ENCODE results near the gene EEPD1.

EEPD1 gene

DNA sequence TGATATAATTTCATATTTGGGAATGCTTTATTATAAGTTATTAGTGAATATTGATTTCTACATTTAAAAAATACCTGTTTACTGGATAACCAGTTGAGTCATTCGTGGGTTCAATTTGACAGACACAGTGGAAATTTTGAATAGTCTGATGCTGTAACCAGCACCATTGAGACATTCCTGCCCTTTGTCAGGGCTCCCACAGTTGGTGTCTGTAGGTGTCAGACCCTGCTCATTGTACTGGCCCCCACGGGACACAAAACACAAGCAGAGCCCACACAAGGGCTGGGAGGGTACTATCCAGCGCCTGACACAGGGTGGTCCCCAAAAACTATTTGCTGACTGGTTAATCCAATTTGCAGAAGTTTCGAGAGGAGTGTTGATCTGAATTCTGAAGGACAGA is 35.9 kb downstream of the EEPD1 start:
- DNase-seq (ENCODE audit: low read depth in 1 of 2, low spot score in 1 of 2), result no peak

DNA sequence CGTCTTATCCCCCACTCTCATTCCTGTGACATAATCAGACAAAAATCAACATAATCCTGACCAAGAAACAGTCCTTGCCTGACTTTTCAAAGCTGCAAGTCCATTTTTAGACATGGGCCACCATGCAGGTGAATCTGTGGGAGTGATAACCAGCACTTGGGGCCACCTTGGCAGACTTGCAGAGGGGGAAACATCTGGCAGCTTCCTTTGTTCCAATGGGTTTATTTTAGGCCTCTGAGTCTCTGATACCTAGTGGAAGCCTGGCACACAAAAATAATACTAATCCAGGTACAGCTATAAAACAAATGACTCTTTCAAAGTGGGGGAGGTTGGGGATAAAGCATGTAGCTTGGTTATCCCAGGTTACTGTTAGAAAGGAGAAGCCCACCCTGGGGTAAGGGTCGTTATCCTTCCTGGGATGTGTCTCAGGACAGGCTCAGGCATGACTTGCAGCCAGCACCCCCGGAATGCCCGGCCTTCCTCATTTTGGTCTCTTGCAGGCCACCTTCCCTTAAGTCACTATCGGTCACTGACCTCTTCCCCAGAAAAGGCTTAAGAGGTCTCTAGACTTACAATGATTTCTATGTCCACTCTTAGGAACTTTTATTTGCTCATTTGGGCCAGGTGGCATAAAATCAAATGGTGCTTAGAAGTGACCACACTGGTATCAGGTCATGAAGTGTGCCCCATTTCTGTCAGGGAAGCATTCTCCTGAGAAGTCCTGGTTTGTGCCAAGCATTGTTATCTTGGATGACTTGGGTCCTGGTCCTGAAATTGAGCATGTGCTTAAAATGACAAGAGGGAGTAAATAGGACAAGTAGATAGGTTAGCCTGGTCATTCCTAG is 37.6 kb downstream of the EEPD1 start:
- no peak for DNase-seq (ENCODE audit: low read depth in 1 of 2, low spot score in 1 of 2)

DNA sequence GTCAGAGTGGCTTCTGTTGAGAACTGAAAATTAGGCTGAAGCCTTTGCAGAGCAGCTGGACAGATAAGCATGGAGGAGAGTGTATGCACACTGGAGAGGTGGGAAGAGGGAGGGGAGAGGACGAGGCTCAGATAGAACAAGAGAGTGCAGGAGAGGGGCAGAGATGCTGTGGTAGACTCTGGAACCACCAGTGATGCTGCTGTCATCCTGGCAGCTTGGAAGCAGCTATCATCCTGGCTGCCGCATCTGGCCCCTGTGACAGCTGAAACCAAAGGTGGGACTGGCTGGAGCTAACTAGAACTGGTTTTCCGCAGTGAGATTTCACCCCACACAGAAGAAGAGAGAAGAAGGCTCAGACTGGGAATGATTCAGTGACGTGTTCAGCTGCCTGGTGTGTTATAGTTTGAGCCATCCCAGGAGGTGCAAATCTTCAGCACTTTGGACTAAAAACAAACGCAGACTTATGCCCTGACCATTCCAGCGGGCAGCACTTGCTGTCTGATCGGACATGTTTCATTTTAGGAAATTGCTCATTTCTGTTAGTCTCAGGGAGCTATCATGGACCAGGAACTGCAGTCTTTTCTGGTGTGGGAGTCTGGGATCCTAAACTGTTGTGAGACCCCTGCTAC is 38.4 kb downstream of the EEPD1 start:
- no peak for DNase-seq (ENCODE audit: low read depth in 1 of 2, low spot score in 1 of 2)

DNA sequence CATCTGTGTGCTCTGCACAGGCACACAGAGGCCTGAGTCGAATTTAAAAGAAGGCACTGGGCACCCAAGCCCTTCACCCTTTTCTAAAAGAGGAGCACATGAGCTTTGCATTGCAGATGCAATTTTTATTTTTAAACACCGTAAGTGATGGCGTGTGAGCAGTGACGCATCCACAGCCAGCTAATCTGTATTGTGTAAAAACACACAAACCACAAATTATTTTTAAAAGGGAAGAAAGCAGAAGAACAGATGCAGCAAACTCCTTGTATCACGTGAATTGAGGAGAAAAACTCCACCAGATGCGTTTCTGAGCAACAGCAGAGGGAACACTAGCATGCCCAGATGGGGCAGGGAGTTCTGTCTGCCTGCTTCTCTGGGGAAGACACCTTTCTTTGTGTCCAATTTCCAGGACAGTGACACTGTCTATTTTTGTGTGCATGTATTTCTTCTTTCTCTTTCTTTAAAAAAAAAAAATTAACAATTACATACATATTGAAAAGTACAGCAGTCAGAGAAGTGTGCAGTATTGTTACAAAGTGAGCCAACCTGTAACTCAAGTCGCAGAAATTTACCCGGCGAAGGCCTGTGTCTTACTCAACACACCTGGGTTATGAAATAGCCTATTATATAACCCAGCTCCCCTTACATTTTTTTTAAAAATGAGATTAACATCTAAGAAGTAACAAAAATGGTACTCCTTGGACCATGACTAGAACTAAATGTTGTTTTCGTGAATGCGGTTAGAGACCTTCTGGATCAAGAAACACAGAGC is 39.2 kb downstream of the EEPD1 start:
- DNase-seq (ENCODE audit: low read depth in 1 of 2, low spot score in 1 of 2), result no peak

DNA sequence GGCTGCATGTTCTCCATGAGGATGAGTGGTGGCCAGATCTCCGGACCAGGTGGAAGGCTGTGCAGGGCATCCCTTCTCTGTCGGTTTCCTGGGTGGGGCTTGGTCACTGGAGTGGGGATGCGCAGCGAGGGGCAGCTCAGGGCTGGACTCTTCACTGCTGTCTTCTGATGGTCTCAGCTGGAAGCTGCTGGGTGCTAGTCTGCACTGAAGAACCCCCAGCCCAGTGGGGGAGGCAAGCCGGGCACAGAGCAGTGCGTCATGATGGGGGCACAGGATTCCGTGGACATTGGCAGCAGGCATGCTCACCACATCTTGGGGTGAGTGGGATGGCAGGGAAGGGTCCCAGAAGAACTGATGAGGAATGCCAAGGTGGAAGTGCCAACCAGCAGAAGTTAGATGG is 39.8 kb downstream of the EEPD1 start:
- DNase-seq (ENCODE audit: low read depth in 1 of 2, low spot score in 1 of 2), result no peak

DNA sequence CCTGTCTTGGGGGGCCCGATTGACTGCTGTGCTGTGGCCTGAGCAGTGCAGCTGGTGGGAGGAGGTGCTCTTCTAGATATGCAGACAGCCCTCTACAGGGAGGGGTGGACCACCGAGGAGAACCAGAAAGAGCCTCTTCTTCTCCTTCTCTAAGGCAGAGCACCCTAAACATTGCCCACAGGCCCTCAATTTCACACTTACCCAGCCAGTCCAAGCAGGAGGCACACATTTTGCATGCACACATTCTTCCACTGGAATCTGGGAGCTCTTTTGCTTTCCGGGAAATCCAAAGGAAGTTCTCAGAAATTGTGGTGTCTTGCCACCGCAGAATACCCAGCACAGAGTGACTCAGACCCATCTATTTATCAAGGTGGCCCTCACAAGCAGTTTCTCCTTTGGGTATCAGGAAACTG is 45.8 kb downstream of the EEPD1 start:
- DNase-seq (ENCODE audit: low read depth in 1 of 2, low spot score in 1 of 2), result no peak

DNA sequence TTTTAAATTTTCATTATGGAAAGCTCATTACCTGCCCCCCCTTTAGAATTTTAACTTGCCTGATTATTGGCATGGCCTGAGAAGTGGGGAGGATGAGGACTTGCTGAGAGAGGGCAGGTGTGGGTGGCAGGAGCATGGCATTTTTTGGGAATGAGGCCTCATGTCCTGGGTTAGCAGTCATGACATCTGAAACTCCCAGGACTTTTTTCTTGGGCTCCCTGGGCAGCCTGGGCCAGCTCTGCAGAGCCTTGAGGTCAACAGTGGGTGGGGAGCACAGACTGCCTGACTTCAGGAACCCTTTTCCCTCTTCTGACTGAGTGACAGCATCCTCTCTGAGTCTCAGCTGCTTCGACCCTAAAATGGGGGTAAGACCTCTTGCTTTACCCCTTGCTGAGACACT is 46.3 kb downstream of the EEPD1 start:
- DNase-seq (ENCODE audit: low read depth in 1 of 2, low spot score in 1 of 2), result no peak

DNA sequence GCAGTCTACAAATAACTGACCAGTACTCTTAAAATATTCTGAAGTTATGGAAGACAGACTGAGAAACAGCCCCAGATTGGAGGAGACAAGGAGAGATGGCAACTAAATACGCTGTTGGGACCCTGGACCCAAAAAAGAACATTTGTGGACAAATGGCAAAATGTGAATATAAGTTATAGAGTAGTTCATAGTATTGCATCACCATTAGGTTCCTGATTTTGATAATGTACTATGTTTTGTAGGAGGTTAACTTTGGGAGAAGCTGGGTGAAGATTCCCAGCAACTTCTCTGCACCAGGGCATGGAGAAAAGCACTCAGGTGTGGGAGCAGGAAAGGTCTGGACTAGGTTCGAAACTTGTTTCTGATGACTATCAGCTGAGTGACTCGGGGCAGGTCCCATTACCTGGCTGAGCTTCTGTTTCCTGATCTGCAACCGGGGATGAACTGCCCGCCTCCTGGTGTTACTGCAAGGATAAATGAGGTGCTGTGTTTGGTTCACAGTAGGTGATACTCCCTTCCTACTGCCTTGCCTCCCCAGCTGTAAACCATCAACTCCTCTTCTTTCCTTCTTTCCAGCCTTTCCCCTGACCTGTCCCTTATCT is 48.2 kb downstream of the EEPD1 start:
- DNase-seq (ENCODE audit: low read depth in 1 of 2, low spot score in 1 of 2), result no peak

DNA sequence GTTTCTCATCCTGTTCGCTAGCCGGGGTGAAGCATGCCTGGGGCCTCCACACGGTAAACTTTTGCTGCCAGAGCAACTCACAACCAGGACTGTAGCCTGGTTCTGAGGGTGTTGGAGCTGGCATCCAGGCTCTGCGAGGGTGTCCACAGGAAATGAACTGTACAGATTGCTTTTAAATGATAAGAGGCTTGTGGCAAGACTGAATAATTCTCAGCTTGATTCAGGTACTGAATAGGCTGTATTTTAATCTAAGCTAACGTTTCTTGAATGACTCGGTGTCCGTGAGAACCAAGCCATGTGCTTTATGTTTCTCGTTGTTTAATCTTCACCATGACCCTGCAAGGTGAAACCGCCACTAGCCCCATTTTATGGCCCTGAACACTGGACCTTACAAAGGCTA is 49.3 kb downstream of the EEPD1 start:
- DNase-seq (ENCODE audit: low read depth in 1 of 2, low spot score in 1 of 2), result no peak

DNA sequence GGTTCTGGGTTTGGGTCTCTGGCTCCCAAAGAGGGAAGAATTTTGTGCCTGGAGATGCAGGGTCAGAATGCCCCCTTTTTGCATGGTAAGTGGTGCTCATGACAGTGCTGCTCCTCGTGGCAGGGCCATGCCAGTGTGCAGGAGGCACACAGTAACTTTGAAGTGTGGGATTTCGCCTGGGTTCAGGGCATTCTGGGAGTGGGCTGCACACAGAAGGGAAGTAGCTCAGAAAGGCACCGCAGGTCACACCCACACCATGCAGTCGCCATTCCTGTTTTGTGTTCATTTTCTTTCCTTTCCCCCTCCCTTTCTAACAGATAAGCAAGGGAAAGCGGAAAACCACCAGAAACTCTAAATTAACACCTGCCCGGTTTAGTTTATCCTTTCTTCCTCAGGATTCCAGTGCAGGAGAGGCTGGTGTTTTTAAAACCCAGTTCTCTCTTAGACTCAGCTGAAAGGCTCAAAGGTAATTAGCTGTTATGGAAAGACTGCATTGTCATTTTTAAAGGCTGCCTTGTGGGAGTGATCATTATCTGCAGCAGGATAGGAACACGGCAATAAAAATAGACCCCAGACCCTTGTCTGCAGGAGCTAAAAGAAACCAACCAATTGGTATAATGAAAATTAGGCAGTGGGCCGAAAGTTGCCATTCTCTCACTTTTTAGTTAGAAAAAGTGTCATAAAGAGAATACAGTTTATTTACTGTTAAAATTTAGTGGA is 50.2 kb downstream of the EEPD1 start:
- DNase-seq (ENCODE audit: low read depth in 1 of 2, low spot score in 1 of 2), result no peak

DNA sequence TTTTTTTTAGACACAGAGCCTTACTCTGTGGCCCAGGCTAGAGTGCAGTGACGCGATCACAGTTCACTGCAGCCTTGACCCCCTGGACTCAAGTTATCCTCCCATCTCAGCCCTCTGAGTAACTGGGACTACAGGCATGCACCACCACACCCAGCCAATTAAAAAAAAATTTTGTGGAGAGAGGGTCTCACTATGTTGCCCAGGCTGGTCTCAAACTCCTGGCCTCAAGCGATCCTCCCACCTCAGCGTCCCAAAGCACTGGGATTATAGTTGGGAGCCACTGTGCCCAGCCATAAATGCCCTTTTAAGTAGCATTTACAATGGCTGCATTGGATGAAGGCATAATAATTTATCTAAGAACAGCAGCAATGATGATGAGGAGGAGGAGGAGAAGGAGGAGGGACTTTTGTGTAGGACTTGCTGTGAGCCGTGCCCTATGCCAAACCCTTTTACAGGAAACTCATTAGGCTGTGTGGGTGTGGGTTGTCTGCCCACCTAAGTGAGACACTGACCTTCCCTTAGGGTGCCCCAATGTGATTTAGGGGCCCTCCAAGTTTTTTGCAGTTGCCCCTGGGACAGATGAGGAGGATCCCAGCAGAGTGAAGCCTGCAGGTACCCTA is 51.1 kb downstream of the EEPD1 start:
- DNase-seq (ENCODE audit: low read depth in 1 of 2, low spot score in 1 of 2), result no peak

DNA sequence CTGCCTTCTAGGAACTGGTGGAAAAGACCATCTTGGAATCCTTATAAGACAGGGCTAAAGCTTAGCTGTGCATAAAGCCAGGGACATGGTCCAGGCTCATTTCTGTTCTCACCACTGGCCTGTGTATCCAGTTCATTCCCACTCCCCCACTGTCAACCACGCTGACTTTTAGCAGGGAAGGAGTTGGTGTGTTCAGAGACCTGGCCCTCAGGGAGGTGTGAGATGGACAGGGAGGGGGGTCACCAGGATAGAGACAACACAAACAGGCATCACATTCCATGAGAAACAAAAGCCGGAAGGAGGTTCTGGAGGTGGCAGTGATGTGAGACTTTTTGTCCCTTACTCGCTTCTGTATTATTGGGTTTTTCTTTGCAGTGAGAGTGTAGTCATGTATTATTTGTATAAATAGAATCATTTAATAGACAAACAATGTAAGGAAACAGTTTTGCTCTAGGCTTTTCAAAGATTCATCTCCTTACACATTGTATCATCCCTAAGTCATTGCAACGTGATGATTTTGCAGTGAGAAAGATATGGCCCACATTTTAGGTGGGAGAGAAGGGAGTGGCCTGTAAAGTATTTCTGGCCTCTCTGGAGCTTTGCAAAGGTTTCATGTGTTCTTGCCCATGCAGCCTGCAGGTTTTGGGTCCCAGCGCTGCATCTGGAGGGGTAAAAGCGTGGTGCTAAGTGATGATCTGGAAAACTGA is 52.0 kb downstream of the EEPD1 start:
- DNase-seq (ENCODE audit: low read depth in 1 of 2, low spot score in 1 of 2), result no peak

DNA sequence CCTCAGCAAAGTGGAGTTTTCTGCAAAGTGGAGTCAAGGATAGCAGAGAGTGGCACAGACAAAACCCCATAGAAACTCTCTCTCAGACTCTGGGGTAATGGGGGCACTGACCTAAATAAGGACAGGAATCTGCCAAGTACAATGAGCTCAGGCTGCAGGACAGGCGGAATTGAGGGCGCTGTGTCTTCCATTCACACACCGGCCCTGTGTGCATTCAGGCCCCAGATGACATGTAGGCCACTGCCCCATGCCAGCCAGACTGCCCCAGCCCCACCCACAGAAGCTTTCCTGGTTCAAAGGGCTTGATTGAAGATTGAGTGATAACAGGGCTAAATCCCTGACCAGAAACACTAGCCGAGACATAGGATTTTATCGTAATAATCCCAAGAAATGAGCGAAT is 52.7 kb downstream of the EEPD1 start:
- DNase-seq (ENCODE audit: low read depth in 1 of 2, low spot score in 1 of 2), result no peak

DNA sequence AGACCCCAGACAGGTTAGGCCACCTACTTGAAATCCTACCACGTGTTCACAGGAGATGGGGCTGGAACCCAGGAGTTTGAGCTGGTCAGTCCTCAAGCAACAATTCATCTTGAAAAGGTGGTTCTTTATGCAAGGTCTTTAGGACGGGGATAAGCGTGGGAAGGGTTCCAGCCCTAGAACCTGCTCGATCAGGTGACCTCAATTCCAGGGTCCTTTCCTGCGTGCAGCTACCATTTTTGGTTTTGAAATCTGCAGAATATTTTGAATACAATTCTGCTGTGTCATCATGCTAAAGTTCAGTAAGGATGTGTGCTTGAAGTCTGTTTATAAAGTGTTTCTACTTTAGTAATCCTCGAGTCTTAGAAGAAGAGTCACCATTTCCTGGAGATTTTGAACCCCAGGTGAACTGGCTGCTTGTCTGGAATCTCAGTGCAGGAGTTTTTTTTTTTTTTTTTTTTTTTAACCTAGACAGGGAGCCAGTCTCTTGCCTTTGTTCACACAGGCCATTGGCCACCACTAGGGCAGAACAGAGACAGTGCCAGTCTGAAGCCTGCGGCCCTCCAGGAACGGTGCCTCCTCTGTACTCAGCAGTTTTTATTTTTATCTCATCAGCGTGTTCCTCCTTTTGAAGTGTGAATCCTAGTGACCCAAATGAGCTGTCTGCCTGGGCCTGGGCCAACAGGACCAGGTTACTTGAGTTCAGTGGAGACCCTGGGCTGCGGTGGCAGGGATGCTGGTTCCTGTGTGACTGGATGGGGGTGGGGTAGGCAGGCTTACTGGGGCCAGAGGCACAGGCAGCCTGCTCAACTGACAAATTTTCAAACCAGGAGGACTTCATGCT is 54.6 kb downstream of the EEPD1 start:
- no peak for DNase-seq (ENCODE audit: low read depth in 1 of 2, low spot score in 1 of 2)

DNA sequence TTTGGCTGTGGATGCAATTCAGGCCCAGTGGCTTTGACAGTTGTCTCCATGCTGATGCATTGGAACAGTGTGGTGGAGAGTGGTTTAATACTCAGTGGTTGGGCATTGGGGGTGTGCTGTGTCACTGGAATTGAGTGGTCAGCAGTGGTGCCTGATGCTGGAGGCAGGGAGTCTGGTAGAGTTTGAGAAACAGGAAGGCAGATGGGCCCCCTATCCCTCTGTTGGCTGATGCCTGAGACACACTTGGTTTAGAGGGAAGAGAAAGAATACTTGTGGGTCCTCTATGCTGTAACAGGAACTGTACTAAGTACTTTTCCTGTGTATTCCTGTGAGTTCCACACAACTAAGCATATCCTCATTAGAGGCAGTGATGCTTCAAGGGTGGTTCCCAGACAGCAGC is 55.4 kb downstream of the EEPD1 start:
- no peak for DNase-seq (ENCODE audit: low read depth in 1 of 2, low spot score in 1 of 2)

DNA sequence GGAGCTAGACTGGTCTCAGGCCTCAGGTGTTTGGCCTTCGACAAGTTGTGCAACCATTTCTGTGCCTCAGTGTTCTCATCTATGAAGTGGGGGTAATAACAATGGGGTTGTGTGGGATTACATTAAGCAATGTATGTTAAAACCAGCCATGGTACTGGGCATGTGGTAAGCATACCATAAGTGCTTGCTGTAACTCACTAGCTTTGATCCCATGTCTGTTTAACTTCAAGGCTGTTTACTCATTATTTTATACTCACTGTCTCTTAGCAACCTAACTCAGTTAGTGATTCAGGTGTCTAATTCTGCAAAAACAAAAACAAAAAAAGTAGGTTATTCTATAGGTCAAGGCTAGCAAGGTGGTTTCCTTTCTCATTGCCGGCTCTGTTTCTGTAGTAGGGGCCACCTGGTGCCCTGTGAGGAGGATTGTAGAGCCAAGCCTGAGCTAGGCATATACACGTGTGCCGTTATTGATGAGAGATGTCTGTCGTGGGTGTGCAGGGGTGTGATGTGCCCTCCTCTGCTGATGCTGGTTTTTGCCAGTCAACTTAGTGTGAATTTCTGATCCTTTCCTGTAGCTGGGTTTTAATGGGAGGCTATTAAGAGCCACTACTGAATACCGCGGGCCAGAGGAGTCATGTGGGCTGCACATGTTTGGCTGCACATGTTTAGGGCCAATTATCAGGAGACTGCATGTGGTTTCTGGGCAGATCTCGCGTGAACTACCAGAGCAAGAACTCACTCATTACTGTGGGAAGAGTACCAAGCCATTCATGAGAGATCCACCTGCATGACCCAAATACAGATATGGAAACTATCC is 56.2 kb downstream of the EEPD1 start:
- no peak for DNase-seq (ENCODE audit: low read depth in 1 of 2, low spot score in 1 of 2)

DNA sequence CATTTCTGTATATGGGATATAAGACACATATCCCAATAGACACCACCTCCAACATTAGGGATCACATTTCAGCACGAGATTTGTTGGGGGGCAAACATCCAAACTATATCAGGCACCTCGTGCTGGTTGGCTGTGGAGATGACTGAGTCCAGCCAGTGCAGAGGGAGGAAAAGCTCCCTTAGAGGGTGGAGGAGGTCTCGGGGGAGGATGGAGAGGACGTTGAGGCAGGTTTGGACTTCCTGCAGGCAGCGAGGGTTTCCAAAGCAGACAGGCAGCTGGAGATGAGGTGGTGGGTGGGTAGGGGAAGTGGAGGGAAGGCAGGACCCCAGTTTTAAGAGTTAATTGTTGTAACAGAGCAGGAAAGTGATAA is 56.7 kb downstream of the EEPD1 start:
- DNase-seq (ENCODE audit: low read depth in 1 of 2, low spot score in 1 of 2), result no peak

DNA sequence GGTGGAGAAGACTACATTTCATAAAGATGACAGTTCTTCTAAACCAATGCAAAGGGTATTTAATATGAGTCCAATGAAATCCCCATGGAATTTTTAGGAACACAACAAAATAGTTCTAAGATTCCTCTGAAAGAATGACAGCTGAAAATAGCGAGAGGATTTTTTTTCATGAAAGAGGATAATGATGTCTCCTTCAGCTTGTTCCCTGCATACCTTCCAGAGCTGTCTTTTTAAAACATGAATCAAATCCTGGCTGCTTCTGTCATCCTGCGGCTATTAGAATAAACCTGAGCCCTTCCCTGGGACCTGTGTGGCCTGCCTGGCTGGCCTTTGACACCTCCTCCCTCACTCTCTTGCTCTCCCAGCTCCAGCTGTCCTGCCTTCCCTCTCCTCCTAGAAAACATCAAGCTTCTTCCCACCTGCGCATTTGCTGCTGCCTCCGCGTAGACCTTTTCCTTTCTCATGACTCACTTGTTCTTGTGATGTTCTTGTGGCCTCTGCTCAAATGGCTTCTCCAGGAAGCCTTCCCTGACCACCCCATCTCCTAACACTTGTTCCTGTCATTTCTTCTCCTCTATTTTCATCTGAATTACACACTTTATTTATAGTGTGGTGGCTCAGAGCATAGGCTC is 57.4 kb downstream of the EEPD1 start:
- no peak for DNase-seq (ENCODE audit: low read depth in 1 of 2, low spot score in 1 of 2)

Measured in activated T-helper 1 cell treated with anti-CD3 and anti-CD28 coated beads, Interleukin-2, amount 50 U/mL, for 16 hours (primary cell).